Mucosa of descending colon (tissue), 3 donors: ENCODE results near the gene BTBD18. TPM values are rescaled to one million over a fixed set of nuclear protein-coding genes. Genes with fewer than 3 reads are reported as not detected.

ENCODE experiments used
- ATAC-seq: fragments of 200-7000 bp; cut with Tn5 transposase; one replicate; pipeline ENCODE4 v1.9.1; 2020; ENCODE audit warnings: mild to moderate bottlenecking, moderate library complexity
- DNase-seq, 3 donors: peaks; one replicate each; pipeline ENCODE4 v3.0.0-alpha.2; 2020
- H3K36me3 ChIP-seq: fragments of 200-600 bp; one replicate; pipeline ENCODE4 v1.8.0; 2021; ENCODE audit warnings: low read depth, mild to moderate bottlenecking
- H3K4me1 ChIP-seq: fragments of 200-600 bp; one replicate; pipeline ENCODE4 v1.8.0; 2021; ENCODE audit warnings: low read depth, mild to moderate bottlenecking
- H3K4me3 ChIP-seq: fragments of 200-600 bp; one replicate; pipeline ENCODE4 v1.8.0; 2021; ENCODE audit warnings: mild to moderate bottlenecking
- H3K9me3 ChIP-seq: fragments of 200-600 bp; one replicate; pipeline ENCODE4 v1.8.0; 2021; ENCODE audit warnings: mild to moderate bottlenecking
- intact Hi-C, 2 donors: fragments of 100-400 bp; cut with DNase I in 1 of 2; cut with micrococcal nuclease in 1 of 2; formaldehyde crosslinking; loops; one replicate each; pipeline versions ENCODE4 v1.11.0 to v1.11.1; 2022; cut with DNase I, micrococcal nuclease
- total RNA-seq, 3 donors: library from RNA; stranded (reverse); fragmentation: NEBNext Ultra II Directional in 2 of 3; extraction: Animal tissue kit (Norgen Biotek cat#: 25700) in 2 of 3; gene quantifications; one replicate each; pipeline versions ENCODE4 v1.2.1 to v1.2.4, GENCODE V29; 2021 to 2023
- TF ChIP-seq, protein P1 (sequence below): fragments of 200-600 bp; IDR thresholded peaks from one replicate; pipeline ENCODE4 v1.8.0; 2022; ENCODE audit warnings: antibody characterized with exemption, mild to moderate bottlenecking
- donor health status: DM: no; HTN: no; CAD: no; lungs with moderate emphysema.
- donor health status: DM: no; HTN: no; CAD: no.
- donor health status: DM: no; HTN: yes; CAD: no.

BTBD18 gene
- total RNA-seq, 3 donors from 2014 or later = not detected

- intact Hi-C loops = no loop called here
- Histone ChIP-seq H3K4me1 (no peaks in the 10 kb centered on the region), H3K9me3 (no peaks in the 10 kb centered on the region), H3K36me3 (peaks cover 25% of the 10 kb centered on the region), H3K4me3 (no peak overlapping the region)
- DNase-seq (no peak), ATAC-seq (peak; percentile 14)
- TF ChIP-seq, protein P1, sequence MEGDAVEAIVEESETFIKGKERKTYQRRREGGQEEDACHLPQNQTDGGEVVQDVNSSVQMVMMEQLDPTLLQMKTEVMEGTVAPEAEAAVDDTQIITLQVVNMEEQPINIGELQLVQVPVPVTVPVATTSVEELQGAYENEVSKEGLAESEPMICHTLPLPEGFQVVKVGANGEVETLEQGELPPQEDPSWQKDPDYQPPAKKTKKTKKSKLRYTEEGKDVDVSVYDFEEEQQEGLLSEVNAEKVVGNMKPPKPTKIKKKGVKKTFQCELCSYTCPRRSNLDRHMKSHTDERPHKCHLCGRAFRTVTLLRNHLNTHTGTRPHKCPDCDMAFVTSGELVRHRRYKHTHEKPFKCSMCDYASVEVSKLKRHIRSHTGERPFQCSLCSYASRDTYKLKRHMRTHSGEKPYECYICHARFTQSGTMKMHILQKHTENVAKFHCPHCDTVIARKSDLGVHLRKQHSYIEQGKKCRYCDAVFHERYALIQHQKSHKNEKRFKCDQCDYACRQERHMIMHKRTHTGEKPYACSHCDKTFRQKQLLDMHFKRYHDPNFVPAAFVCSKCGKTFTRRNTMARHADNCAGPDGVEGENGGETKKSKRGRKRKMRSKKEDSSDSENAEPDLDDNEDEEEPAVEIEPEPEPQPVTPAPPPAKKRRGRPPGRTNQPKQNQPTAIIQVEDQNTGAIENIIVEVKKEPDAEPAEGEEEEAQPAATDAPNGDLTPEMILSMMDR = no peak
Observed at GRCh38 chr11:57698843-57699365, 52.7 kb downstream of the BTBD18 start.

Other genes starting within 250 kb of the BTBD18 start
- 10 to 100 TPM in 1 of 3 donors, 1 to 10 TPM in 2; 8.3 to 22.6 (median 9.9) TPM for gene SLC43A1, start 236.1 kb downstream of the BTBD18 start, total RNA-seq
- gene TIMM10, start 221.1 kb downstream of the BTBD18 start, total RNA-seq = 10 to 100 TPM; 25.5 to 50.1 (median 49.9) TPM
- not detected for gene SMTNL1, start 214.2 kb downstream of the BTBD18 start, total RNA-seq
- 10 to 100 TPM; 26.1 to 57.3 (median 53.9) TPM for gene UBE2L6, start 184.1 kb downstream of the BTBD18 start, total RNA-seq
- 100 to 1,000 TPM in 2 of 3 donors, 10 to 100 TPM in 1; 31.0 to 224 (median 112) TPM for gene SERPING1, start 154.1 kb downstream of the BTBD18 start, total RNA-seq
- 1 to 10 TPM in 1 of 3 donors, under 1 TPM in 2; 0.39 to 2.4 (median 0.58) TPM for gene YPEL4, start 101.9 kb downstream of the BTBD18 start, total RNA-seq
- 10 to 100 TPM; 10.0 to 13.1 (median 10.9) TPM for gene CLP1, start 94.1 kb downstream of the BTBD18 start, total RNA-seq
- gene ZDHHC5, start 83.7 kb downstream of the BTBD18 start, total RNA-seq = 10 to 100 TPM; 75.5 to 83.0 (median 81.6) TPM
- gene MED19, start 39.6 kb downstream of the BTBD18 start, total RNA-seq = 10 to 100 TPM; 10.7 to 14.6 (median 12.5) TPM
- gene TMX2, start 39.2 kb downstream of the BTBD18 start, total RNA-seq = 100 to 1,000 TPM in 2 of 3 donors, 10 to 100 TPM in 1; 83.6 to 119 (median 113) TPM
- 10 to 100 TPM; 68.3 to 84.0 (median 79.2) TPM for gene SELENOH, start 10.3 kb downstream of the BTBD18 start, total RNA-seq
- 100 to 1,000 TPM; 311 to 545 (median 448) TPM for gene CTNND1, start 10.0 kb upstream of the BTBD18 start, total RNA-seq